PFSK-1 (cell line): ENCODE measurements around the gene KRTAP3-1.

Experiments
- FOXP2 ChIP-seq: optimal IDR thresholded peaks from 2 replicates; pipeline ENCODE3; 2011; ENCODE audit warnings: borderline replicate concordance, control low read depth, inconsistent platforms; ENCODE audit not compliant: insufficient read depth; ENCODE audit errors: extremely low read length, extremely low read depth
- POLR2AphosphoS5 ChIP-seq: IDR thresholded peaks from 2 replicates; pipeline ENCODE4 v1.6.1; 2012; ENCODE audit warnings: low read depth, mild to moderate bottlenecking, control low read depth, low read length, moderate library complexity
- SIN3A ChIP-seq: IDR thresholded peaks from 2 replicates; pipeline ENCODE4 v1.6.1; 2012; ENCODE audit warnings: mild to moderate bottlenecking, low read length, moderate library complexity, borderline replicate concordance; ENCODE audit not compliant: insufficient read depth
- TAF1 ChIP-seq: IDR thresholded peaks from 2 replicates; pipeline ENCODE4 v1.6.1; 2012; ENCODE audit warnings: low read length, control low read depth, borderline replicate concordance; ENCODE audit not compliant: insufficient read depth
- TF ChIP-seq, protein P1 (sequence below), 2 experiments: IDR thresholded peaks; 2 replicates each; pipeline versions ENCODE4 v1.6.1 to v1.8.0; 2011 to 2012; ENCODE audit warnings: low read depth in 2 of 2, low read length in 2 of 2, control low read depth in 1 of 2, inconsistent platforms in 1 of 2, mild to moderate bottlenecking in 1 of 2, moderate library complexity in 1 of 2; ENCODE audit not compliant: insufficient read depth in 1 of 2

KRTAP3-1 gene

DNA sequence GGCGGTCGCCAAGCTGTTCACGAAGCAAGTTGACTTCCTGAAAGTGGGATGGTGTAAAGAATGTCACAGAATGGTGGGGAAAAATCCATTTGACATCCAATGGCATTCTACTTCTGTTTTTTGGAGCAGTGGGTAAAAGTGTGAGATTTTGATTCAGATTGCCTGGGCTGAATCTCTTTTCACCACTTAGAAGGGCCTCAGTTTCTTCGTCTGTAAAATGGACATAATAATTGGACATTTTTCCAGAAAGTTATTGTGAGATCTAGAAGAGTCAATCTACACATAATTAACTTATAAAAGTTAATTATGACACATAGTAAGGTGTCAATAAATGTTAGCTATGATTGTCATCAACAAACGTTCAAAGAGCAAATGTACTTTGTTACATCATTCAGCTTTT is 27.8 kb downstream of the KRTAP3-1 start:
- TF ChIP-seq POLR2AphosphoS5 (no peak), TAF1 (no peak), SIN3A (no peak), FOXP2 (no peak)
- TF ChIP-seq, protein P1, sequence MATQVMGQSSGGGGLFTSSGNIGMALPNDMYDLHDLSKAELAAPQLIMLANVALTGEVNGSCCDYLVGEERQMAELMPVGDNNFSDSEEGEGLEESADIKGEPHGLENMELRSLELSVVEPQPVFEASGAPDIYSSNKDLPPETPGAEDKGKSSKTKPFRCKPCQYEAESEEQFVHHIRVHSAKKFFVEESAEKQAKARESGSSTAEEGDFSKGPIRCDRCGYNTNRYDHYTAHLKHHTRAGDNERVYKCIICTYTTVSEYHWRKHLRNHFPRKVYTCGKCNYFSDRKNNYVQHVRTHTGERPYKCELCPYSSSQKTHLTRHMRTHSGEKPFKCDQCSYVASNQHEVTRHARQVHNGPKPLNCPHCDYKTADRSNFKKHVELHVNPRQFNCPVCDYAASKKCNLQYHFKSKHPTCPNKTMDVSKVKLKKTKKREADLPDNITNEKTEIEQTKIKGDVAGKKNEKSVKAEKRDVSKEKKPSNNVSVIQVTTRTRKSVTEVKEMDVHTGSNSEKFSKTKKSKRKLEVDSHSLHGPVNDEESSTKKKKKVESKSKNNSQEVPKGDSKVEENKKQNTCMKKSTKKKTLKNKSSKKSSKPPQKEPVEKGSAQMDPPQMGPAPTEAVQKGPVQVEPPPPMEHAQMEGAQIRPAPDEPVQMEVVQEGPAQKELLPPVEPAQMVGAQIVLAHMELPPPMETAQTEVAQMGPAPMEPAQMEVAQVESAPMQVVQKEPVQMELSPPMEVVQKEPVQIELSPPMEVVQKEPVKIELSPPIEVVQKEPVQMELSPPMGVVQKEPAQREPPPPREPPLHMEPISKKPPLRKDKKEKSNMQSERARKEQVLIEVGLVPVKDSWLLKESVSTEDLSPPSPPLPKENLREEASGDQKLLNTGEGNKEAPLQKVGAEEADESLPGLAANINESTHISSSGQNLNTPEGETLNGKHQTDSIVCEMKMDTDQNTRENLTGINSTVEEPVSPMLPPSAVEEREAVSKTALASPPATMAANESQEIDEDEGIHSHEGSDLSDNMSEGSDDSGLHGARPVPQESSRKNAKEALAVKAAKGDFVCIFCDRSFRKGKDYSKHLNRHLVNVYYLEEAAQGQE (IDR thresholded peaks at IDR 0.05; ENCODE audit: insufficient read depth in 1 of 2, low read depth in 2 of 2, low read length in 2 of 2) = no peak

DNA sequence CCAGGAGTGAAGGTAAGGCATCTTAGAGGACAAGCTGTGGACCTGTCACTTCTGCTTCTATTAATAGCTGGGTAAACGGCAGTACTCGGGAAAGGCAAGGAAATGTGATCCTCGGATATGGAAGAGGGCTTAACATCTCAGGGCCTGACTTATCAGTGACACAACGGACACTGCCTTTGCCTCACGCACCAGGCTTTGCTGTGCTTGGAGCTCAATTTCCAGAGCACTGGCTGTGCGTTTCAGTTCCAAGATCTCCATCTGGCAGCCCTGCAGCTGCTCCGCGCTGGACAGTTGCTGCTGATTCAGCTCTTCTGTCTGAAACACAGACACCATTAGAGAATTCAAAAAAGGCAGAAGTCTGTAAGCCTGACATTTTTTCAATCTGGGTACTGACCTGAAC is 28.3 kb downstream of the KRTAP3-1 start:
- no peak for TF ChIP-seq SIN3A
- TF ChIP-seq, protein P1 (IDR thresholded peaks at IDR 0.05; ENCODE audit: insufficient read depth in 1 of 2, low read depth in 2 of 2, low read length in 2 of 2) = no peak
- no peak for TF ChIP-seq TAF1
- TF ChIP-seq FOXP2 = no peak
- no peak for TF ChIP-seq POLR2AphosphoS5

GRCh38 chr17:40980117-40980516 is 28.8 kb downstream of the KRTAP3-1 start:
- TF ChIP-seq FOXP2 = no peak

GRCh38 chr17:40978575-40979151 is 30.3 kb downstream of the KRTAP3-1 start:
- TF ChIP-seq TAF1 (no peak), POLR2AphosphoS5 (no peak), SIN3A (no peak), FOXP2 (no peak)
- TF ChIP-seq, protein P1 (IDR thresholded peaks at IDR 0.05; ENCODE audit: insufficient read depth in 1 of 2, low read depth in 2 of 2, low read length in 2 of 2) = no peak

GRCh38 chr17:40975516-40975915 is 33.4 kb downstream of the KRTAP3-1 start:
- TF ChIP-seq TAF1 (no peak), SIN3A (no peak), FOXP2 (no peak), POLR2AphosphoS5 (no peak)
- TF ChIP-seq, protein P1 (IDR thresholded peaks at IDR 0.05; ENCODE audit: insufficient read depth in 1 of 2, low read depth in 2 of 2, low read length in 2 of 2) = no peak
